BJ (cell line): ENCODE results near the gene FAM168A. TPM values are rescaled to one million over a fixed set of nuclear protein-coding genes. Genes with fewer than 3 reads are reported as not detected.

Source experiments
- CTCF ChIA-PET: fragments of 350-600 bp; formaldehyde crosslinking; extraction: SDS; loops from one replicate; lab custom pipeline; 2021; ENCODE audit warnings: antibody characterized with exemption, inconsistent platforms; lab: Yijun Ruan, JAX
- POLR2A ChIA-PET: fragments of 300-600 bp; sonication (Branson Sonifier 250); formaldehyde crosslinking; extraction: SDS; loops from one replicate; lab custom pipeline; 2021; ENCODE audit warnings: antibody characterized with exemption; lab: Charles Lee
- DNase-seq: peaks from one replicate; pipeline ENCODE4 v3.0.0-alpha.2; 2011; ENCODE audit warnings: low read depth
- H3K27me3 ChIP-seq: 2 replicates; pipeline ENCODE4 v1.6.0; 2011; ENCODE audit warnings: low read length; ENCODE audit not compliant: control insufficient read depth, insufficient read depth
- H3K36me3 ChIP-seq: 2 replicates; pipeline ENCODE4 v1.5.1; 2011; ENCODE audit warnings: low read length; ENCODE audit not compliant: control insufficient read depth, insufficient read depth
- H3K4me3 ChIP-seq: 2 replicates; pipeline ENCODE4 v1.5.1; 2011; ENCODE audit warnings: low read depth, mild to moderate bottlenecking, control low read depth, low read length
- polyA plus RNA-seq: library from polyadenylated mRNA; depleted of rRNA; stranded (reverse); fragments of >200 nt; gene quantifications from 2 replicates; pipeline ENCODE4 v1.2.3, GENCODE V29; 2011
- TF ChIP-seq, protein P1 (sequence below): IDR thresholded peaks from 2 replicates; pipeline ENCODE4 v1.5.1; 2011; ENCODE audit warnings: low read depth, mild to moderate bottlenecking, control low read depth, inconsistent platforms, low read length, moderate library complexity; ENCODE audit not compliant: insufficient read depth

FAM168A gene
- polyA plus RNA-seq, 1 experiment = 19.1 TPM

- POLR2A ChIA-PET = no interaction called here
- H3K4me3 ChIP-seq = no peak overlapping the region
- no peaks in the 10 kb centered on the region for H3K27me3 ChIP-seq
- no peak for DNase-seq
- TF ChIP-seq, protein P1, sequence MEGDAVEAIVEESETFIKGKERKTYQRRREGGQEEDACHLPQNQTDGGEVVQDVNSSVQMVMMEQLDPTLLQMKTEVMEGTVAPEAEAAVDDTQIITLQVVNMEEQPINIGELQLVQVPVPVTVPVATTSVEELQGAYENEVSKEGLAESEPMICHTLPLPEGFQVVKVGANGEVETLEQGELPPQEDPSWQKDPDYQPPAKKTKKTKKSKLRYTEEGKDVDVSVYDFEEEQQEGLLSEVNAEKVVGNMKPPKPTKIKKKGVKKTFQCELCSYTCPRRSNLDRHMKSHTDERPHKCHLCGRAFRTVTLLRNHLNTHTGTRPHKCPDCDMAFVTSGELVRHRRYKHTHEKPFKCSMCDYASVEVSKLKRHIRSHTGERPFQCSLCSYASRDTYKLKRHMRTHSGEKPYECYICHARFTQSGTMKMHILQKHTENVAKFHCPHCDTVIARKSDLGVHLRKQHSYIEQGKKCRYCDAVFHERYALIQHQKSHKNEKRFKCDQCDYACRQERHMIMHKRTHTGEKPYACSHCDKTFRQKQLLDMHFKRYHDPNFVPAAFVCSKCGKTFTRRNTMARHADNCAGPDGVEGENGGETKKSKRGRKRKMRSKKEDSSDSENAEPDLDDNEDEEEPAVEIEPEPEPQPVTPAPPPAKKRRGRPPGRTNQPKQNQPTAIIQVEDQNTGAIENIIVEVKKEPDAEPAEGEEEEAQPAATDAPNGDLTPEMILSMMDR = no peak
- CTCF ChIA-PET = no interaction called here
- H3K36me3 ChIP-seq = no peaks in the 10 kb centered on the region
Observed at GRCh38 chr11:73553266-73553665, 44.6 kb downstream of the FAM168A start.

- ChIA-PET CTCF (interaction anchor here (1.1 to 1.6 kb wide), 2 partner anchors 14 to 30 kb away, joined by 3 read pairs; no protein-coding TSS in a partner anchor), POLR2A (no interaction called here)
- TF ChIP-seq, protein P1 = no peak
Observed at GRCh38 chr11:73551677-73552076, 46.2 kb downstream of the FAM168A start.

DNA sequence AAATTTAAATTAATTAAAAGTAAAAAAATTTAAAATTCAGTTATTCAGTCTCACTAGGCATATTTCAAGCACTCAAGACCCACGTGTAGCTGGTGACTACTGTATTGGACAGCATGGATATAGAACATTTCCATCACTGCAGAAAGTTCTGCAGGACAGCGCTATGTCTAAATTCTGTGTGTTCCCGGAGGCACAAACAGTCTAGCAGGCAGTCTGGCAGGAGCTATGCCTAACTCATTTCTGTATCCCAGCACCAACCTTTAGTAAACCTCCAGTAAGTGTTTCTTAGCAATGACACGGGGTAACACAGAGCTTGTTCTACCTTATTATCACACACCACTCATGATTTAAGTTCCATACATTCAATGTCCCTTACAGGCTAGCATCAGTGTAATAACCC is 48.5 kb downstream of the FAM168A start:
- POLR2A ChIA-PET = no interaction called here
- CTCF ChIA-PET = interaction anchor here (0.8 to 1.1 kb wide), 2 partner anchors 14 to 18 kb away, joined by 3 read pairs; no protein-coding TSS in a partner anchor
- Histone ChIP-seq H3K27me3 (no peaks in the 10 kb centered on the region), H3K4me3 (no peak overlapping the region), H3K36me3 (no peaks in the 10 kb centered on the region)
- TF ChIP-seq, protein P1 = no peak
- DNase-seq = no peak

More at GRCh38 chr11:73551677-73552076, 46.2 kb downstream of the FAM168A start:
- Histone ChIP-seq H3K4me3 (no peak overlapping the region), H3K36me3 (no peaks in the 10 kb centered on the region), H3K27me3 (no peaks in the 10 kb centered on the region)
- DNase-seq = no peak

- no peak for DNase-seq
- CTCF ChIA-PET = no interaction called here
- Histone ChIP-seq H3K4me3 (no peak overlapping the region), H3K27me3 (no peaks in the 10 kb centered on the region), H3K36me3 (no peaks in the 10 kb centered on the region)
- POLR2A ChIA-PET = no interaction called here
- TF ChIP-seq, protein P1 = no peak
Observed at GRCh38 chr11:73547706-73548595, 50.0 kb downstream of the FAM168A start.

DNA sequence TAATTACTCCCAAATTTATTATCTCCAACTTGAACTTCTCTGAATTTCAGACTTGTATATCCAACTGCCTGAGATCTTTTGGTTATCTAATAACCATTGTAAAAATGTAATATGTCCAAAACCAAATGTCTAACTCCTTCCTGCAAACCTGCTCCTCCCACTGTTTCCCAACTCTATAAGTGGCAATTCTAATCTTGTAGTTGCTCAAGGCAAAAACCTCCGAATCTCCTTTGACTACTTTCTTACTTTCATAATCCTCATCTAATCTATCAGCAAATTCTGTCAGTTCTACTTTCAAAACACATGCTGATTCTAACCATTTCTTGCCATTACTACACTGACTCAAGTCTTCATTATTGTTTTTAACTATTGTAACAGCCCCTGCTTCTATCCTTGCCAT is 55.7 kb downstream of the FAM168A start:
- ChIA-PET CTCF (no interaction called here), POLR2A (no interaction called here)
- Histone ChIP-seq H3K36me3 (no peaks in the 10 kb centered on the region), H3K4me3 (no peak overlapping the region), H3K27me3 (no peaks in the 10 kb centered on the region)
- TF ChIP-seq, protein P1 = no peak
- no peak for DNase-seq
